Ovary (tissue), 9 donors: ENCODE results near the gene GOLGA3. TPM values are rescaled to one million over a fixed set of nuclear protein-coding genes. Genes with fewer than 3 reads are reported as not detected.

Experiments used
- DNase-seq, 5 donors: peaks; one replicate each; pipeline ENCODE4 v3.0.0-alpha.2; 2019 to 2020
- H3K27ac ChIP-seq, 2 donors: fragments of 200-600 bp; one replicate each; pipeline versions ENCODE4 v1.5.1 to v1.8.0; 2019 to 2022
- H3K27me3 ChIP-seq: fragments of 200-600 bp; one replicate; pipeline ENCODE4 v1.8.0; 2022
- H3K36me3 ChIP-seq: fragments of 200-600 bp; sonication (generic); one replicate; pipeline ENCODE4 v1.5.1; 2019
- H3K4me1 ChIP-seq: one replicate; pipeline ENCODE4 v1.8.1; 2013; ENCODE audit warnings: mild to moderate bottlenecking, moderate library complexity; ENCODE audit not compliant: insufficient read depth
- H3K4me3 ChIP-seq: fragments of 200-600 bp; sonication (generic); one replicate; pipeline ENCODE4 v1.5.1; 2017
- H3K9me3 ChIP-seq, 2 donors: fragments of 200-600 bp in 1 of 2; sonication (generic) in 1 of 2; one replicate each; pipeline versions ENCODE4 v1.5.1 to v1.8.1; 2013 to 2019; ENCODE audit warnings: mild to moderate bottlenecking in 1 of 2, moderate library complexity in 1 of 2
- CTCF ChIP-seq, 3 donors: fragments of 450-650 bp in 2 of 3; fragments of 200-600 bp in 1 of 3; IDR thresholded peaks; one replicate each; pipeline versions ENCODE4 v1.5.1 to v1.8.0; 2016 to 2022; ENCODE audit warnings: antibody characterized with exemption in 3 of 3, mild to moderate bottlenecking in 1 of 3
- EP300 ChIP-seq: sonication (generic); formaldehyde crosslinking; IDR thresholded peaks from one replicate; pipeline ENCODE4 v1.6.1; 2017; ENCODE audit warnings: antibody characterized with exemption
- POLR2A ChIP-seq: fragments of 450-650 bp; IDR thresholded peaks from one replicate; pipeline ENCODE4 v1.6.1; 2017; ENCODE audit warnings: antibody characterized with exemption, mild to moderate bottlenecking, moderate library complexity
- WGBS, 3 donors: extraction: QIAGEN DNeasy Blood & Tissue Kit in 1 of 3; methylation state at CpG; one replicate each; pipeline versions ENCODE4 v1.1.5 to v1.1.7; 2013 to 2017; 5-methylcytosine and 5-hydroxymethylcytosine counted together
- intact Hi-C, 4 donors: fragments of 100-400 bp; cut with DNase I; formaldehyde crosslinking; loops; one replicate each; pipeline versions ENCODE4 v1.11.0 to v1.15.1; 2022 to 2023
- polyA plus RNA-seq, 2 donors: library from polyadenylated mRNA; stranded (reverse); fragments of 200-250 nt in 1 of 2; fragments of 350-450 nt in 1 of 2; fragmentation: Illumina TruSeq in 1 of 2; extraction: RNeasy Lipid Tissue Mini Kit (QIAGEN cat#74804) in 1 of 2; gene quantifications; one replicate each; pipeline ENCODE4 v1.2.3, GENCODE V29; 2013 to 2014
- total RNA-seq, 7 donors: library from RNA; depleted of rRNA in 2 of 7; stranded (reverse); fragments of >200 nt in 2 of 7; fragmentation: NEBNext Ultra II Directional in 3 of 7; extraction: Animal tissue kit (Norgen Biotek cat#: 25700) in 3 of 7; gene quantifications; one replicate each; pipeline versions ENCODE4 v1.1.0 to v1.2.4, GENCODE V29; 2016 to 2023
- donor health status: DM: no; HTN: no; CAD: no; lungs with moderate emphysema.
- donor health status: DM: no; HTN: no; CAD: no.
- donor health status: Bipolar disorder and iron deficiency.
- donor health status: DM: yes; HTN: yes; CAD: no.
- donor health status: DM: no; HTN: no; CAD: no.
- donor health status: DM: yes; HTN: yes; CAD: no.

Gene GOLGA3
- total and polyA plus RNA-seq, 9 donors = 14.4 to 76.0 (median 50.9) TPM

- 49 to 79% (median 62%) methylated on average over 29 to 30 of the region's 30 CpGs for WGBS, 3 donors
- H3K27me3 ChIP-seq = no peaks in the 10 kb centered on the region
- no peaks in the 10 kb centered on the region for H3K36me3 ChIP-seq
- no peak overlapping the region for H3K4me3 ChIP-seq
- H3K27ac ChIP-seq = peak overlapping the region in 1 of 2 donors; percentile 48
- no peak for TF ChIP-seq POLR2A
- no peak for TF ChIP-seq CTCF (IDR thresholded peaks at IDR 0.05)
- TF ChIP-seq EP300 = no peak
- H3K4me1 ChIP-seq = peaks cover 14% of the 10 kb centered on the region
- intact Hi-C loops = loop anchor here in 1 of 4 donors (10.0 kb wide), 1 partner anchor 50 kb away; the partner anchor contains the start of gene GOLGA3
- peak in 2 of 5 donors; percentile 46 to 51 for DNase-seq
- no peaks in the 10 kb centered on the region for H3K9me3 ChIP-seq
Observed at GRCh38 chr12:132774646-132775275, 53.9 kb downstream of the GOLGA3 start.

- peaks cover 14% of the 10 kb centered on the region for H3K4me1 ChIP-seq
- no peaks in the 10 kb centered on the region for H3K36me3 ChIP-seq
- no peak overlapping the region for H3K4me3 ChIP-seq
- 76 to 88% (median 79%) methylated on average over 18 of the region's 18 CpGs for WGBS, 3 donors
- no peak for DNase-seq
- H3K9me3 ChIP-seq = no peaks in the 10 kb centered on the region
- H3K27ac ChIP-seq = peak overlapping the region in 1 of 2 donors; percentile 48
- intact Hi-C loops = loop anchor here in 1 of 4 donors (10.0 kb wide), 1 partner anchor 51 kb away; the partner anchor contains the start of gene GOLGA3
- no peaks in the 10 kb centered on the region for H3K27me3 ChIP-seq
- TF ChIP-seq CTCF (IDR thresholded peaks at IDR 0.05) = no peak
- TF ChIP-seq EP300 = no peak
- TF ChIP-seq POLR2A = no peak
Observed at GRCh38 chr12:132774159-132774558, 54.5 kb downstream of the GOLGA3 start.

- Histone ChIP-seq H3K36me3 (no peaks in the 10 kb centered on the region), H3K4me1 (peaks cover 14% of the 10 kb centered on the region), H3K9me3 (no peaks in the 10 kb centered on the region), H3K27me3 (no peaks in the 10 kb centered on the region), H3K4me3 (no peak overlapping the region), H3K27ac (no peak overlapping the region)
- intact Hi-C loops = loop anchor here in 1 of 4 donors (10.0 kb wide), 1 partner anchor 51 kb away; the partner anchor contains the start of gene GOLGA3
- no peak for DNase-seq
- TF ChIP-seq POLR2A (no peak), CTCF (IDR thresholded peaks at IDR 0.05) (no peak), EP300 (no peak)
- 77 to 83% (median 78%) methylated on average over 41 of the region's 41 CpGs for WGBS, 3 donors
Observed at GRCh38 chr12:132773077-132773955, 55.4 kb downstream of the GOLGA3 start.

GRCh38 chr12:132772606-132773005 lies 56.1 kb downstream of the GOLGA3 start:
- 61 to 85% (median 78%) methylated on average over 14 of the region's 14 CpGs for WGBS, 3 donors
- Histone ChIP-seq H3K4me3 (no peak overlapping the region), H3K27me3 (no peaks in the 10 kb centered on the region), H3K27ac (no peak overlapping the region), H3K36me3 (no peaks in the 10 kb centered on the region), H3K9me3 (no peaks in the 10 kb centered on the region), H3K4me1 (peaks cover 16% of the 10 kb centered on the region)
- TF ChIP-seq CTCF (IDR thresholded peaks at IDR 0.05) (no peak), POLR2A (no peak), EP300 (no peak)
- intact Hi-C loops = loop anchor here in 1 of 4 donors (10.0 kb wide), 1 partner anchor 52 kb away; the partner anchor contains the start of gene GOLGA3
- DNase-seq = no peak
